Loucy (cell line): ENCODE data around the gene EVX2.

ENCODE experiments used
- H2AFZ ChIP-seq: fragments of 200-600 bp; sonication (generic); 2 replicates; pipeline ENCODE4 v1.6.0; 2016; ENCODE audit warnings: antibody characterized with exemption, mild to moderate bottlenecking, low read length, moderate library complexity
- H3F3A ChIP-seq: fragments of 200-600 bp; 2 replicates; pipeline ENCODE4 v1.6.0; 2016; ENCODE audit warnings: antibody characterized with exemption, low read depth, mild to moderate bottlenecking
- H3K27me3 ChIP-seq: fragments of 200-600 bp; sonication (generic); 2 replicates; pipeline ENCODE4 v1.6.1; 2014; ENCODE audit warnings: low read length, mild to moderate bottlenecking; ENCODE audit not compliant: insufficient read depth, poor library complexity, severe bottlenecking
- H3K36me3 ChIP-seq: fragments of 200-600 bp; sonication (generic); 2 replicates; pipeline ENCODE4 v1.6.1; 2016; ENCODE audit warnings: low read length; ENCODE audit not compliant: insufficient read depth
- H3K4me1 ChIP-seq: fragments of 200-600 bp; sonication (generic); 2 replicates; pipeline ENCODE4 v1.5.1; 2014; ENCODE audit warnings: low read length, mild to moderate bottlenecking; ENCODE audit not compliant: insufficient read depth, poor library complexity, severe bottlenecking
- H3K4me2 ChIP-seq: fragments of 200-600 bp; sonication (generic); 2 replicates; pipeline ENCODE4 v1.6.0; 2014; ENCODE audit warnings: antibody characterized with exemption, low read length, low read depth, mild to moderate bottlenecking; ENCODE audit not compliant: poor library complexity, severe bottlenecking
- H3K4me3 ChIP-seq: fragments of 200-600 bp; sonication (generic); 2 replicates; pipeline ENCODE4 v1.5.1; 2014; ENCODE audit warnings: low read length, mild to moderate bottlenecking, mixed read lengths; ENCODE audit not compliant: poor library complexity, severe bottlenecking
- H3K79me2 ChIP-seq: fragments of 200-600 bp; sonication (generic); 2 replicates; pipeline ENCODE4 v1.6.1; 2014; ENCODE audit warnings: low read length; ENCODE audit not compliant: insufficient read depth
- H3K9ac ChIP-seq: fragments of 200-600 bp; sonication (generic); 2 replicates; pipeline ENCODE4 v1.6.0; 2014; ENCODE audit warnings: mild to moderate bottlenecking, low read depth, low read length, moderate library complexity; ENCODE audit not compliant: poor library complexity, severe bottlenecking
- H3K9me2 ChIP-seq: fragments of 200-600 bp; sonication (generic); replicated peaks from 2 replicates; pipeline ENCODE4 v1.6.1; 2016; ENCODE audit warnings: low read depth, low read length, mixed read lengths
- H3K9me3 ChIP-seq: fragments of 200-600 bp; sonication (generic); 2 replicates; pipeline ENCODE4 v1.6.1; 2014; ENCODE audit warnings: mild to moderate bottlenecking, antibody characterized with exemption, low read length, low read depth; ENCODE audit not compliant: insufficient read depth
- H4K20me1 ChIP-seq: fragments of 200-600 bp; sonication (generic); 2 replicates; pipeline ENCODE4 v1.6.0; 2014; ENCODE audit warnings: antibody characterized with exemption, low read length, mild to moderate bottlenecking; ENCODE audit not compliant: insufficient read depth, poor library complexity, severe bottlenecking
- CTCF ChIP-seq: fragments of 200-600 bp; sonication (generic); conservative IDR thresholded peaks from 2 replicates; pipeline ENCODE4 v1.5.1; 2014; ENCODE audit warnings: mild to moderate bottlenecking, antibody characterized with exemption, low read length
- EZH2phosphoT487 ChIP-seq: fragments of 200-600 bp; IDR thresholded peaks from 2 replicates; pipeline ENCODE4 v1.6.1; 2018; ENCODE audit warnings: antibody characterized with exemption, mild to moderate bottlenecking, moderate library complexity, borderline replicate concordance

EVX2 gene

GRCh38 chr2:176109946-176110345, 26.2 kb upstream of the EVX2 start:
- no peak for TF ChIP-seq EZH2phosphoT487
- TF ChIP-seq CTCF = no peak
- Histone ChIP-seq H3K9me2 (no peaks in the 10 kb centered on the region), H3K9me3 (no peaks in the 10 kb centered on the region), H3K36me3 (no peaks in the 10 kb centered on the region), H3K4me3 (no peak overlapping the region), H3K27me3 (peaks cover 34% of the 10 kb centered on the region), H3K4me2 (no peak overlapping the region), H3K79me2 (no peaks in the 10 kb centered on the region), H3K9ac (no peak overlapping the region), H2AFZ (no peak overlapping the region), H3K4me1 (no peaks in the 10 kb centered on the region), H4K20me1 (no peaks in the 10 kb centered on the region), H3F3A (0 out of 2 replicates have a peak, but pooled peaks cover 4% of the 10 kb centered on the region)

GRCh38 chr2:176109192-176109901, 25.6 kb upstream of the EVX2 start:
- Histone ChIP-seq H2AFZ (no peak overlapping the region), H3K9me2 (no peaks in the 10 kb centered on the region), H3K27me3 (peaks cover 29% of the 10 kb centered on the region), H3K4me1 (peaks cover 2% of the 10 kb centered on the region), H3K9ac (no peak overlapping the region), H3K9me3 (no peaks in the 10 kb centered on the region), H3F3A (0 out of 2 replicates have a peak, but pooled peaks cover under 1% of the 10 kb centered on the region), H3K4me2 (no peak overlapping the region), H4K20me1 (no peaks in the 10 kb centered on the region), H3K79me2 (no peaks in the 10 kb centered on the region), H3K4me3 (no peak overlapping the region), H3K36me3 (no peaks in the 10 kb centered on the region)
- TF ChIP-seq CTCF (no peak), EZH2phosphoT487 (no peak)

- Histone ChIP-seq H3K4me3 (no peak overlapping the region), H2AFZ (no peak overlapping the region), H4K20me1 (no peaks in the 10 kb centered on the region), H3K4me1 (peaks cover 3% of the 10 kb centered on the region), H3F3A (no peaks in the 10 kb centered on the region), H3K9me3 (no peaks in the 10 kb centered on the region), H3K9ac (no peak overlapping the region), H3K9me2 (no peaks in the 10 kb centered on the region), H3K36me3 (no peaks in the 10 kb centered on the region), H3K79me2 (no peaks in the 10 kb centered on the region), H3K4me2 (no peak overlapping the region), H3K27me3 (peaks cover 13% of the 10 kb centered on the region)
- no peak for TF ChIP-seq EZH2phosphoT487
- TF ChIP-seq CTCF = no peak
Measured at GRCh38 chr2:176107731-176108181, 24.0 kb upstream of the EVX2 start.
